GM04503 (cell line): ENCODE measurements around the gene CYB5R3.

Source experiments
- DNase-seq: peaks from one replicate; pipeline ENCODE4 v3.0.0-alpha.2; 2012; ENCODE audit warnings: low read depth

Gene CYB5R3

DNA sequence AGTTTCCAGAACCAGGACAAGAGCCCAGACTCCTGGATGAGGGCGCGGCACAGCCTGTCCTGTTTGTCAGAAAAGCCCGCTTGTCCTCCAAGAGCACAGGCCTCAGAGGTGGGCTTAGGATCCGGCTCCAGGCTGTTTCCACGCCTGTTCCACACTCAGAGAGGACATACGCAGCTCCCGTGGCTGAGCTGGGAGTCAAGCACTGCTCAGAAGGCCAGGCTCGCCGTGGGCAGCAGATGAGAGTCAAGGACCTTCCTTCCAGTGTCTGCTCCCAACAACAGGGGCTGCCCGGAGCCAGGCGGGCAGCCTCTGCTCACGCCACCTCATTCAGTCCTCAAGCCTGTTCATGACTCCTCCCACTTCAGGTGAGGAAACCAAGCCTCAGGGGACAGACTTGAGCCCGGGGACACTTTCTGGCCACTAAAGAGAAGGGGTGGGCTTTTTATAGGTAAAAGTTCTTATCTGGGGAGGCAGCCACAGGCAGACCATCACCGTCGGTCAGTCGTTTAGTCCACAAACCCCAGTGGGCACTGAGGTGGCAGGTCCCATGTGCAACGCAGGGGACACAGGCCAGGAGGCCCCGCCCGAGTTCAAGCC lies 3.8 kb downstream of the CYB5R3 start:
- no peak for DNase-seq

DNA sequence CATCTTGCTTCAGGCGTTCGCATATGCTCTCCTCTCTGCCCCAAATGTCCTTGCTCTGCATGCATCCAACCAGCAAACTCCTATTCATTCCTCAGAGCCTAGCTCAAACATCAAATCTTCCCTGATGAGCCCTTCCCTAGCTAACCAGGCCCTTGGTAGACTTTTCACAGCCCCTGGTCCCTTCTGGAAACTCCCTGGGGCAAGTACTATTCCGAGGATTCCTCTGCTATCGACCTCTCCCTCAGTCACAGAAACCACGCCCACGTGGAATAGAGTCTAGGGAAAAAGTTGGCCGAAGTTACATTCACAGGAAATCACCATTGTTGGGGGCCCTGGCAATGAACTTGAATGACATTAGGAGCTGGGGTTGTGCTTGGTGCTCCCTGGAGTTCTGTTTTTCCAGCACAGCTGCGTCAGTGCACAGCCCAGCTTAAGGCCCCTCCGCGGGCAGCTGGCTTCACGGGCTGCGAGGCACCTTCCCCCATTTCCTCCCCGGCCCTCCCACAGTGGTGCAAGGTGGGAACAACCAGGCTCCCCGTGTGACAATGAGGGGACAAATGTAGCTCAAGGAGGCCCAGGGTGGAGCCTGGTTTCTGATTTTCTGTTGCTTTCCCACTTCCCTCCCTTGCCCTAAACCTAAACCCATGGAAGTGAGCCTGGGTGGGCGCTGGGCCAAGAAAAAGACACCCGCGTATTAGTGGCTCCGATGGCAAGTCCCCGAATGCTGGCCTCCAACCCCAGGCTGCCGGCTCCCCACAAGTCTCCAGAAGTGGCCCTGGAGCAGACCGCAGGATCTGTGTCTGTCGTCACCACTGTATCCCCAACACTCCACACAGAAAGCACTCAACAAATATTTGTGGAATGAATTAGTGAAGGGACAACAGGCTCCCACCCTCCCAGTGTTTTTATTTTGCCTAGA lies 4.5 kb downstream of the CYB5R3 start:
- no peak for DNase-seq

DNA sequence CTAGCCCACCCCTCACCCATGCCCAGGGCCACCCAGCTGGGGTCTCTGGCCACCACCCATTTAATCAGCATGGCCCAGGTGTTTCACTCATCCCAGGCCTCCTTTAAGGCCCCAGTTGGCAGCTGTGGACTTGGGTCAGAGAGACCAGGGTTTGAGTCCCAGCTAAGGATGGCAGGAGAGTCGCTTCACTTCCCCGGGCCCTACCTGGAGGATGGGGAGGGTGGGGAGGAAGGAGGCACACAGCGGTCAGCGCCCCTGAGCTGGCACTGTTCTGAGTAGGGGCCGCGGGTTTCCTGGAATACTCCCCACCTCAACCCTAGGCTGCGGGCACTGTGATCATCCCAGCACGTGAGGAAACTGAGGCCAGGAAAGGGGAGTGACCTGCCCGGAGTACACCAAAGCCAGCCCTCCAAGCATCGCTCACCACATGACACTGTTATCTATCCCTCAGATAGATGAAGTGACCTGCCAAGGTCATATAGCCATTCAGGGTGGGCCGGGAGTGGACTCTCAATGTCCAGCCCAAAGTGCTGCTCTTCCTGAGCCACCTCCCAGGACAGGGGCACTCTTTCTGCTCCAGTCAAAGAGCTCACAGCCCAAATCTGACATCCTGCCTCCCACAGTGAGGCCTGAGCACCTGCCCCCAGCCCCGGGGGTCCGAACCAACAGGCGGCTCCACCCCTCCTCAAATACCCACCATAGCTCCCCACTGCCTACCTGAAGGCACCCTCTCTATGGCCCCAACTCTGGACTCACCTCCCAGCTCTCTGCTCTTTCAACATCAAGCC lies 5.4 kb downstream of the CYB5R3 start:
- DNase-seq, result no peak

DNA sequence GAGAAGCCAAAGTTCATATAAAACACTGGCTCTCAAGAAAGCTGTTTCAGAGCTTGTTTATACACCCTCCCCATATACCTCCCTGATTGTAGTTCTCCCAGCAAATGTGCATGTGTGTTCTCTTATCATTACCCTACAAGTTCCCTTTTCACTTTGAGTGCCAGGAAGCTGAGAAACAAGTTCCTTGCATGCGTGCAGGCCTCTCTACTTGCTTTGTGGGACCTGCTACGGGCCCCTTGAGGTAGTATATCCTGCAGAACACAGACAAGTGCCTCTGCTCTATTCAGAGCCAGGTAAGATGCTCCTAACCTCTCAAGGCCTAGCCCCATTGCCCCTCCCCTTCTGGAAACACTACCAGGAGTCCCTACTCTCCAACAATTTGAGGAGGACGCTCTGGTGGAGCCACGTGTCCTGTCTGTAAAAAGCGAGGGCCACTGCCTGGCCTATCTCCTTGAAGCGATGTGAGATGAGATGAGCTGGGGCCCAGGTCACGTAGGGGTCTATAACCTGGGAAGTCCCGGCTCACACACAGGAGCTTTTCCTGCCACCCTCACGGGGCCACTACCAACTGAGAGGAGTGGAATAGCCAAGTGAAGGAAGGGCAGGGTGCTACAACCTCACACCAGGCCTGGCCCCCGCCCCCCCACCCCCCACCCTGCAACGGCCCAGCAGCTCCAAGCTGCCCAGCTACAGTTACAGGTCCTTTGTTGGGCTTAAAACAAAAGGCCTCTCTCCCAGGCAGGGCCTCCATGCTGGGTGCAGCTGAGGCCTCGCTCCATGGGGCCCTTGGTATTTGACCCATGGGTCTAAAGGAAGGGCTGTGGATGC lies 6.2 kb downstream of the CYB5R3 start:
- DNase-seq, result no peak

DNA sequence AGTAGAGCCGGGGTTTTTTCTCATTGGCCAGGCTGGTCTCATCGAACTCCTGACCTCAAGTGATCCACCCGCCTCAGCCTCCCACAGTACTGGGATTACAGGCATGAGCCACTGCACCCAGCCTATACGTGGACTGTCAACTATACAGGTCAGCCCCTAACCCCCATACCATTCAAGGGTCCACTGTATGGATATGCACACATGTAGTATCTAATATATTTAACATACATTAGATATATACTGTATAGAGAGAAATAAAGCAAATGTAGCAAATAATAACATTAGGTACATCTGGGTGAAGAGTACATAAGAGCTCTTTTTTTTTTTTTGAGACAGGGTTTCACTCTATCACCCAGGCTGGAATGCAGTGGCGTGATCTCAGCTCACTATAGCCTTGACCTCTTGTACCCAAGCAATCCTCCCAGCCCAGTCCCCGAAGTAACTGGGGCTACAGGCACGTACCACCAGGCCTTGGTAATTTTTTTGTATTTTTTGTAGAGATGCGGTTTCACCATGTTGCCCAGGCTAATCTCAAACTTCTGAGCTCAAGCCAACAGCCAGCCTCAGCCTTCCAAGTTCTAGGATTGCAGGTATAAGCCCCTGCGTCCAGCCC lies 7.3 kb downstream of the CYB5R3 start:
- no peak for DNase-seq

DNA sequence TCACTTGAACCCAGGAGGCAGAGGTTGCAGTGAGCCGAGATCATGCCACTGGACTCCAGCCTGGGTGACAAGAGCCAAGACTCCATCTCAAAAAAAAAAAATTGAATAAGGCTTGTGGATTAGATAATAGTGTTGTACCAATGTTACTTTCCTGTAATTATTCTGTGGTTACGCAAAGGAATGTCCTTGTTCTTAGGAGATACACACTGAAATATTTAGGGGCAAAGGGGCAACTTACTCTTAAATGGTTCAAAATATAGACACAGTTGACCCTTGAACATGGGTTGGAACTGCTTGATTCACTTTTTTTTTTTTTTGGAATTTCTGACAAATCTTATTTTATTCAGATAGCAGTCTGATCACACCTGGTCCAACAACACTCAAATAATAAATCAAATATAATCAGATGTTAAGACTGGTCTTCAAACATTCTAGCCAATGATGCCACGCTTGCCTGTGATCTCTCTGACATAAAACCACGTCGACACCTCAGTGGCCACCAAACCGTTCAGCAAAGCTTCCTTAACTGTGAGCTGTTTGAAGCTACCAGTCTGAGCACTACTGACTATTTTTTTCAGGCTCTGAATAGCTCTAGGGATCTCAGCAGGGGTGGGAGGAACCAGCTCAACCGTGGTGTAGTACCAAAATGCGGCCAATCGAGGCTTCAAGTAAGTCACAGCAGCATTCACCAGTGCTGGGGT lies 9.5 kb downstream of the CYB5R3 start:
- DNase-seq, result no peak

DNA sequence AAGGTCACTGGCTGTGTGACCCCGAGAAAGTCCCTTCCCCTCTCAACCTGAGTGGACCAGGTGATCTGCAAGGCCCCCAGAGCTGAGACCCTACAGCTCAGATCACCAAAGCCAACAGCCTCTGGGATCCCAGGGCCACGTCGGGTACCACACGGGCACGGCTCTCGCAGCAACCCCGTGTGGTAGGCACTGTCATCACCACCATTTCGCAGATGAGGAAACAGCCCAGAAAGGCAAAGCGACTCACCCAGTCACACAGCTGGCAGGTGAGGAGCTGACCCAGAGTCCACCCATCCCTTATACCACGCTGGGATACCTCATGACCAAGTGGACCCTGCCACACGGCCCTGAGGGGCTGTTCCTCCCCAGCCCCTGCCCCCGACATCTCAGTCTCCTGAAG lies 11.6 kb downstream of the CYB5R3 start:
- DNase-seq, result no peak

DNA sequence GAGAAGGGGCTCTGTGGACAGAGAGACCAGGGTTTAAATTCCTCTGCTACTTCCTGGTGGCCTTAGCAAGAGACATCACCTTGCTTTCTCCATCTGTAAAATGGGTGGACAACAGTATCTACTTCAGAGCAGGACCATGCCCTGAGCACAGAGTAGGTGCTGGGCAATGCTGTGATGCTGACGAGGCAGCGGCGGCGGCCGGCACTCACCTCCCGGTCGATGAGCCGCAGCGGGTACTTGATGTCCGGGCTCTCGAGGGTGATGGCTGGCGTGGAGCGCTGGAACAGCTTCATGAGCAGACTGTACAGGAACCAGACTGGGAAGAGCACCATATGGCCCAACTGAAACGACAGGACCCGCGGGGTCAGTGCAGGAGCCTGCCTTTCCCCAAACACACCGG lies 12.7 kb downstream of the CYB5R3 start:
- DNase-seq, result no peak

DNA sequence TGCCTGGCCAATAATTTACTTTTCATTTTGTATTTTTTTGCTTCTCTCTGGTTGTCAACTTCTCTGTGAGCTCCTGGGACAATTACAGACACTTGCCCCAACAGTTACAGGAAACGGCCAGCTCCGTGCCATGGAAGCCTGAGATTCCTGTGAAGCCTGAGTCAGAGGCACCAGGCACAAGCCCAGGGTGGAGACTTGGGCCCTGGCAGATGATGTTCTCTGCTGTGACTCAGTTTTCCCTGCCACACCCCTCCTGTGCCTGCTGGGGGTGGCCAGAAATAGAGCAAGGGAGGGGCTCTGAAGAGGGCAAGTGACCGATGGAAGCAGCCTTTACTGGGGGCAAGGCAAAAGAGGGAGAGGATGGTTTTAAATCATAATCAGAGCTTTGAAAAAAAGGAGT lies 13.7 kb downstream of the CYB5R3 start:
- peak; percentile 81 for DNase-seq

DNA sequence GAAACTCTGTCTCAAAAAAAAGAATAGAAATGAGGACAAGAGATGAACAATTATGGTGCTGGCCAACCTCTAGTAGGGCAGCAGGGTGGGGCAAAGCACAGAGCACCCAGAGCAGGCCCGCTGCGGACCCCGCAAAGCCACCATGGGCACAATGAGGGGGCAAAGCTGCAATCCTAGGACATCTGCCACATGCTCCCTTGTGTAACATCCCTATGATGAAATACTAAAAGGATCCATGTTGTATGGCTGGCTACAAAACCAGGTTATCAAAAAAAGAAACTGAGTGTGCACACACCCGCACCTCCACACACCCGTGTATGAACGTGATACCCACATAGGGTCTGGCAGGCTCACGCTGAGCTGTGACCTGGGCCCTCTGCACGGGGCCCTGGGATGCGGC lies 16.2 kb downstream of the CYB5R3 start:
- no peak for DNase-seq

DNA sequence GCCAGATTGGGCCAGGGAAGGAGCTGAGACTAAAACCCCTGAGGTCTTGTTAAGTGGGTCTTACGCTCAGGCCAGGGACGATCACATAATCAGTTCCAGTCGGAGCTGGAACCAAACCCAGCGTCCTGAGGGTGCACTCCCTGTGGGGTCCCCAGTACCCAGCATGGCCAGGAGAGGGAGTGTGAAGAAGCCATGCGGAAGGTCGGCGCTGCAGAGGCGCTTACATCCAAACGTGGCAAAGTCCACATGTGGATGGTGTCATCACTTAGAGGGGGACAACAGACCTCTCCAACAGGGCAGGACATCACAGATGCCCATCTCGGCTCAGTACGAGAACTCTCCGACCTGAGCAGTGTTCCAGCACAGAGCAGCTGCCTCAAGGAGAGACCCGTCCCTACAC lies 17.1 kb downstream of the CYB5R3 start:
- DNase-seq, result no peak

DNA sequence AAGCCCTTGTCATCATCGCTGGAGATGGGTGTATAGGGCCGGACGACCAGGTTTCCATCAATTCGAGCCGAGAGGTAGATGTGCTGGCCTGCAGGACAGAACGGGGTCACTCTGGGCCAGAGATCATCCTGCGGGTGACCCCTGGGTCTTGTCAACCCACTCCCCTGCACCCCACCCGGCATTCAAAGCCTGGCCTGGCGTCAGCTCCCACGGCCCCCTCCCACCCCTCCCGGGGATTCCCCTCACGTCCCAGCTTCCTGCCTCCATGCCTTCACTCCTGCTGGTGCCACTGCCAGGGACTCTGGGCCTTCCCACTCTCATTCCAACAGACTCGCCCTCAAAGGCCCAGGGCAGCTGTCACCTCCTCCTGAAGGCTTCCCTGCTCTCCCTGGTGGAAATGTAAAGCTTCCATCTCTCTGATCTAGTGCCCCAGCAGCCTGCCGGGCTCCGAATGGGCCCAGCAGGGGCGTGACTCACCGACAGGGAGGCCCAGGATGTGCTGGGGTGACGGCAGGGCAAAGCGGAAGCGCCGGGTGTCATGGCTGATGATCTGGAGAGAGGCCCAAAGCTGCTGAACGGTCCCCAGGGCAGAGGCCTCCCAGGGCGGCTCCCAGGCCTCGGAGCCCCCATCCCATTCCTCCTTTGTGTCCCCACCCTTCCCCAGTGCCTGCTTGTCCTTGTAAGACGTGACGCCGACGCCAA lies 18.1 kb downstream of the CYB5R3 start:
- no peak for DNase-seq

DNA sequence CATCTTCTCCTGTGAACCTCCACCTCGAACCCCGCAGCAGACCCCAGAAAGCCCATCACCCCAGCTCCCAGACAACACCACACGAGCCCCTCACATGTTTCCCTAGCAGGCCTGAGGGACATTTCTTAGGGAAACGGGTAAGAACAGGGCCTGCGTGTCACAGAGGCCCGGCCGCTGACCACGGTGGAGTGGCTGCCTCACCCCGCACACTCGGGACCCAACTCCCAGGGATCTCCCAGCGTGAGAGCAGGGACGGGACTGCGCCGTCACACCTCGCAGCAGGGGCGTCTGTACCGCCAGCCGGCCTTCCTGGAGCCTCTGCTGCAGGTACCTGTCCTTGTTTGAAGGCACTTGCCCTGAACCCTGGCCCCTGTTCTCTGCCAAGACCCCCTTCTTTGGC lies 19.0 kb downstream of the CYB5R3 start:
- no peak for DNase-seq

DNA sequence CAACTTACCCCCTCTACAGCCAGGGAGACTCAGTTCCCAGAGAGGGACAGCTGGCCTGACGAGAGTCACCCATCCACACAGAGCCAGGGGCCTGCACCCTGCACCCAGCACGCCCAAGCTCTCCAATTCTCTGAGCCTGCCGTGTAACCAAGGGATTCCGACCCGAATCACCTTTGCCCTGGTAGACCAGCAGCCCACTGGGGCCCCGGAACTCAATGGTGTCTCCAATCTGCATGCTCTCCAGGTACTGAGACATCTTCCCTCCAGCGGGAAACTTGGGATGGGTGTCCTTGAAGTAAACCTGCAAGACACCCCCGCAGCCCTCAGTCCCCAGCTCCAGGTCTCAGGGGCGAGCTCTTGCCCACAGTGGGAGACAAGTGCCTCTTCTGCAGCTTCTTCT lies 21.2 kb downstream of the CYB5R3 start:
- no peak for DNase-seq

DNA sequence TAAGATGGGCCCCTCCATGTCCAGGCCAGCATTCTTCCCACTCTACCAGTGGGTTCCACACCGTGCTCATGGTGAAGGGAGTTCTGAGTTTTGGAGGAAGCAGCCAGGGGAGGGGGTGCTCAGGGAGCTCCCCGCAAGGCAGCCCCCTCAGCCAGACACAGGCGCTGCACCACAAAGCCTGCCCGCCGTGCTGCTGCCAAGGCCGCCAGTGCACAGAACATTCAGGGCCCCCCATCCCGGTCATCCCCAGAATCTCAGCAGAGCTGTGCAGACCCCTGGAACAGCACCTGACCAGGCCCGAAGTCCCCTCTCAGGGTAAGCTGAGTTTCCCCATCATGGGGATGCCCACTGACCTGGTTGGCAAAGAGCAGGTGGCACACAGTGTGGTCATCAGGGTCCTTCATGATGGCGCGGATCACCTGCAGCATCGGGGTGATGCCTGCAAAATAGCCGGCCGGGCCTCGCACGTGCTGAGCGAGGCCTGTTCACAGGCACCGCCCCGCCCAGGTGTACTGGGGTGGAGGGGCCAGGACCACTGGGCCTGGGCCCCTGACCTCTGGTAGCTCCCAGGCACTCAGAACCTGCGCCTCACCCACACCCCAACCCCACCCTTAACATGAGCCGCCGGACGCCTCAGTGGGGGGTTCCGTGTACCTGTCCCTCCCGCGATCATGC lies 22.1 kb downstream of the CYB5R3 start:
- no peak for DNase-seq

DNA sequence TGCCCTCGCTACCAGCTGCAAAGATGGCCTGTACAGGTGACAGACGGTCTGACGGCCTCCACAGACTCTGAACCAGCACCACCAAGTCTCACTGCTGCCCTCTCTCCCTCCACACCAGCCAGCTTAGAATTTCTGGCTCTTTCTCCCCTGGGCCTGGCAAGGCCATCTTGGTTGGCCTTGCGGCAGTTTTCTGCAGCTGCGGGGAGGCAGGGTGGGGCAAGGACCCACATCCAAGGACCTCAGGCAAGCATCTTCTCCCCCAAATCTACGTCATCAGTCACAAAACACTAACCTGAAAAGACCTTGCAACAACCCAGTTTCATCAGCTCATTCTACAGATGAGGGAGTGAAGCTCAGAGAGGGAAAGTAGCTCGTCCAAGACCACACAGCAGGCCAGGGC lies 22.8 kb downstream of the CYB5R3 start:
- no peak for DNase-seq

DNA sequence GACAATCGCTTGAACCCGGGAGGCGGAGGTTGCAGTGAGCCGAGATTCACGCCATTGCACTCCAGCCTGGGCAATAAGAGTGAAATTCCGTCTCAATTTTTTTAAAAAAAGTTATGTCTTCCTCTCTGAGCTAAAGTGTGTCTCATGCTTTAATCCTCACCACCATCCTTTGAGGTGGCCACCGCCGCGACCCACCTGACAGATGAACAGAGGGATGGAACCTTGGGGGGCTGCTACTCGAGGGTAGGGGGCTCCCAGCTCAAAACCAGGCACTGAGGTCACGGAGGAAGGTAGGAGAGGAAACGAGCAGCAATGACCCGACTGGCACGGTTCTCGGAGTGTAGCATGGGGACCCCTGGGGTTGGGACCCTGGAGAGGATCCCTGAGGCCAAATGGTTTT lies 23.8 kb downstream of the CYB5R3 start:
- no peak for DNase-seq

DNA sequence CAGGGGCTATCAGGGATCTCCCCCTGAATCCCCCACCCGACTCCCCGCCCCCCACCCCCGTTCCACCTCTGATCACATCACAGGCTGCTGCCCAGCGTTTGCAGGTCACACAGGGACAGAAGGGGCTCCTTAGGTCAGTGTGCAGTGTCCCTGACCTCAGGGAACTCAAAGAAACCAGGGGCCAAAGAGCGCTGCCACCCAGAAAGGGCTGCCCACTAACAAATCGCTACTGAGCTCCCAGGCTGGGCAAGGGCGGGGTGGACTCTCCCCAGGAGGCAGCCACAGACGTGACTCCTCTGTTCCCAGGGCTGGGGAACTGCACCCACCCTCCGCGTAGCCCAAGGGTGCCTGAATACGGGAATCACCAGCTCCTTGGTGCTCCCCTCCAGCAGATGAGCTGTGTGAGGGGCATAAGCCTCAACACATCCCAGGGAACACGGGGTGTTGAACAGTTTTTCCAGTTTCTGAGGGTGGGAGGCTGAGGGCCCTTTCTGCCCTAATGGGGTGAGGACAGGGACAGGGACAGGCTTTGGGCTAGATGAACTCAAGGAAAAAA lies 24.6 kb downstream of the CYB5R3 start:
- DNase-seq, result no peak

DNA sequence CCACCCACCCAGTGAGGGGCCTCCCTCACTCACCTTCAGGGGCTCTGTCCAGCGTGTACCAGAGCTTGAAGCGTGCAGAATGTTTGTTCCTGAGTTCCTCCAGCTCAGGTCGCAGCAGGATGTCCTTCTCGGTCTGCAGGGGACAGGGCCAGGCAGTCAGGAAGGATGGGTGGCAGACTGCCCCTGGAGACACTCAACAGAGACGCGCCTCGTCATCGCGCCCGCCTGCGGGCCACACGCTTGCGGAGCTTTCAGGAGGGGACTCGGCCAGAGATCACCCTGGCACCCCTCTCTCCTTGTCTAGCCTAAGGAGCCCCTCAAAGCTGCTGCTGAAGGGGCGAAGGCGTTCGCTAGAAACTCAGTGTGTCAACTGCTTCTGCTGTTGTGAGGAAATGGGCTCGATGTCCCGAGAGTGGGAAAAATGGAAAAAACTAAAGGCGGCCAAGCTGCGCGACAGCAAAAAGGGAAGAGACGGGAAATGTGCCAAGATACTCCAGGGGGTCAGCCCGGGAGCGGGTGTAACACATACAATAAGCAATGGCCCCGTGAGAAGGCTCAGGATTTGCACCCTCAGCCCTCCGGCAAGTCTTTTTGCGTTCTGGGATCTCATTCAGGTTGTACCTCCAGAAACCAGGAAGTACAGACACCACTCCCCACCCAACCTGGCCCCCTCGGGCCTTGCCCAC lies 25.3 kb downstream of the CYB5R3 start:
- no peak for DNase-seq
